ENCODE results near the gene CTSD.
"Not testable (repeated sequence)": the region's sequence is repeated elsewhere in the genome, so short reads cannot be mapped to it uniquely, and the experiment has no call there.

The CTSD gene

DNA sequence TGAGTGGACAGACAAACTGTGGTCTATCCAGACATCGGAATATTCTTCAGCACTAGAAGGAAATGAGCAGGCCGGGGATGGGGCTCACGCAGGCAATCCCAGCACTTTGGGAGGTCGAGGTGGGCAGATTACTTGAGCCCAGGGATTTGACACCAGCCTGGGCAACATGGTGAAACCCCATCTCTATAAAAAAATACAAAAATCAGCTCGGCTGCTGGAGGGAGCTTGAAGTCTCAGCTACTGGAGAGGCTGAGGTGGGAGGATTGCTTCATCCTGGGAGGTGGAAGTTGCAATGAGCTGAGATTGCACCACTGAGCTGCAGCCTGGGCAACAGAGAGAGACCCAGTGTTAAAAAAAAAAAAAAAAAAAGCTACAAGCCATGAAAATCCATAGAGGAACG lies 8.0 kb upstream of the CTSD start:
- Histone ChIP-seq H3K27ac (no peak overlapping the region), H3K4me2 (peak overlapping the region; percentile 63), H4K20me1 (no peaks in the 10 kb centered on the region), H3K9ac (no peak overlapping the region), H3K4me3 (no peak overlapping the region), H3K4me1 (peaks cover 36% of the 10 kb centered on the region), H3K9me3 (peaks cover 12% of the 10 kb centered on the region), H3K36me3 (no peaks in the 10 kb centered on the region), H3K27me3 (no peaks in the 10 kb centered on the region)
- TF ChIP-seq Cebpa-rat (IDR thresholded peaks at IDR 0.05), result no peak

DNA sequence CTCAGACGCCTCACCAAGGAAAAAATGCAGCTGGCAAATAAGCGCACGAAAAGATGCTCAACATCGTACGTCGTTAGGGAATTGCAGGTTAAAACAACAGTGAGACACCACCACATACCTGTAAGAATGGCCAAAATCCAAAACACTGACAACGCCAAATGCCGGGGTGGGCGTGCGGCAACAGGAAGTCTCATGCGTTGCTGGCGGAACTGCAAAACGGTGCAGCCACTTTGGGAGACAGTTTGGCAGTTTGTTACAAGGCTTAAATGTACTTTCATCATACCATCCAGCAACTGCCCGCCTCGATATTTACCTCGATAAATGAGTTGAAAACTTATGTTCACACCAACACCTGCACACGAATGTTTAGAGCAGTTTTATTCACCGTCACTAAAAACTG lies 7.5 kb upstream of the CTSD start:
- H3K4me2 ChIP-seq, result no peak overlapping the region
- H3K9me3 ChIP-seq, result peaks cover 8% of the 10 kb centered on the region
- peaks cover 36% of the 10 kb centered on the region for H3K4me1 ChIP-seq
- no peak overlapping the region for H3K4me3 ChIP-seq
- no peak for TF ChIP-seq Cebpa-rat (IDR thresholded peaks at IDR 0.05)
- no peaks in the 10 kb centered on the region for H3K27me3 ChIP-seq
- H3K9ac ChIP-seq, result no peak overlapping the region
- H4K20me1 ChIP-seq, result no peaks in the 10 kb centered on the region
- H3K27ac ChIP-seq, result no peak overlapping the region
- no peaks in the 10 kb centered on the region for H3K36me3 ChIP-seq

- Histone ChIP-seq H3K4me2 (no peak overlapping the region), H4K20me1 (no peaks in the 10 kb centered on the region), H3K4me1 (peaks cover 36% of the 10 kb centered on the region), H3K36me3 (no peaks in the 10 kb centered on the region), H3K9me3 (peaks cover 6% of the 10 kb centered on the region), H3K27me3 (no peaks in the 10 kb centered on the region), H3K27ac (no peak overlapping the region), H3K4me3 (no peak overlapping the region), H3K9ac (no peak overlapping the region)
- TF ChIP-seq Cebpa-rat (IDR thresholded peaks at IDR 0.05), result no peak
Observed at GRCh38 chr11:1770528-1770927, 6.8 kb upstream of the CTSD start.

DNA sequence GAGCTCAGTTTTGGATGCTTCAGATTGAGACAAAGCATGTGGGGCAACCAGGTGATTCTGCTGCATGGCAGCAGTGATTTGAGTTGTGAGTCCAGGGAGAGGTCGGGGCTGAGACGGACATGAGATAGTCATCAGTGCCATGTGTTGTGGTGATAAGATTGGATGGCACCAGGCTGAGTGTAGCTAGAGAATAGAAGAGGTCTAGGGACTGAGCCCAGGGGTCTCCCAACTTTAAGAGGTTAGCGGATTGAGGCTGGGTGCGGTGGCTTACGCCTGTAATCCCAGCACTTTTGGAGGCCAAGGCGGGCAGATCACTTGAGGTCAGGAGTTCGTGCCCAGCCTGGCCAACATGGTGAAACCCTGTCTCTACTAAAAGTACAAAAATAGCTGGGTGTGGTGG lies 6.3 kb upstream of the CTSD start:
- Histone ChIP-seq H3K4me3 (no peak overlapping the region), H3K9ac (no peak overlapping the region), H4K20me1 (no peaks in the 10 kb centered on the region), H3K27ac (no peak overlapping the region), H3K9me3 (peaks cover 5% of the 10 kb centered on the region), H3K27me3 (no peaks in the 10 kb centered on the region), H3K4me1 (peaks cover 36% of the 10 kb centered on the region), H3K36me3 (no peaks in the 10 kb centered on the region), H3K4me2 (no peak overlapping the region)
- TF ChIP-seq Cebpa-rat (IDR thresholded peaks at IDR 0.05), result no peak

GRCh38 chr11:1769304-1769936 lies 5.7 kb upstream of the CTSD start:
- not testable (repeated sequence) for H3K4me2 ChIP-seq, H3K9me3 ChIP-seq, H3K36me3 ChIP-seq, H4K20me1 ChIP-seq, H3K4me3 ChIP-seq, H3K27ac ChIP-seq, H3K27me3 ChIP-seq, H3K9ac ChIP-seq
- peaks cover 38% of the 10 kb centered on the region for H3K4me1 ChIP-seq

DNA sequence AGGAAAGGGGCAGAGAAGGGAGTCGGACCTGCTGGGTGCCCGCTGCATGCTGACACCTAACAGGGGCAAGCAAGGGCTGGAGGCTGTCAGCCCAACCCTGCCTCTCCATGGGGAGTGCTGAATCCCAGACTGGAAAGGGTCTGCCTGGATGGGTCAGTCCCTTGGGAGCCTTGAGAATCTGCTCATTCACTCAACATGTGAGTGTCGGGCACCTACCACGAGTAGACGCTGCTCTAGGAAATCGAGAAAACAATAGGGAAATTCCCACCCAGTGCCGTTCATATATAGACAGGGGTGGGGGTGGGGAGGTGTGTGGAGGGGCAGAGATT lies 4.4 kb upstream of the CTSD start:
- Histone ChIP-seq H3K36me3 (no peaks in the 10 kb centered on the region), H3K27me3 (no peaks in the 10 kb centered on the region), H3K4me2 (peak overlapping the region; percentile 51; the same call in 1 of the 2 replicates), H4K20me1 (peaks cover 2% of the 10 kb centered on the region), H3K4me3 (no peak overlapping the region), H3K9me3 (no peaks in the 10 kb centered on the region), H3K4me1 (peaks cover 37% of the 10 kb centered on the region), H3K27ac (no peak overlapping the region), H3K9ac (no peak overlapping the region)
- TF ChIP-seq Cebpa-rat (IDR thresholded peaks at IDR 0.05), result no peak

GRCh38 chr11:1767399-1768140 lies 3.8 kb upstream of the CTSD start:
- TF ChIP-seq Cebpa-rat (IDR thresholded peaks at IDR 0.05), result no peak
- H3K36me3 ChIP-seq, result no peaks in the 10 kb centered on the region
- peak overlapping the region; percentile 51 for H3K4me2 ChIP-seq

GRCh38 chr11:1766719-1767398 lies 3.1 kb upstream of the CTSD start:
- H3K4me1 ChIP-seq, result peaks cover 39% of the 10 kb centered on the region
- H4K20me1 ChIP-seq, result peaks cover 14% of the 10 kb centered on the region
- TF ChIP-seq Cebpa-rat (IDR thresholded peaks at IDR 0.05), result no peak
- H3K4me3 ChIP-seq, result no peak overlapping the region
- no peak overlapping the region for H3K9ac ChIP-seq
- H3K27ac ChIP-seq, result 0 out of 2 replicates have a peak overlapping the region, but pooled peaks have one; percentile 44
- peak overlapping the region; percentile 51 for H3K4me2 ChIP-seq
- H3K36me3 ChIP-seq, result no peaks in the 10 kb centered on the region
- no peaks in the 10 kb centered on the region for H3K9me3 ChIP-seq
- no peaks in the 10 kb centered on the region for H3K27me3 ChIP-seq

More at GRCh38 chr11:1767399-1768140, 3.8 kb upstream of the CTSD start:
- H3K9me3 ChIP-seq, result no peaks in the 10 kb centered on the region
- H4K20me1 ChIP-seq, result peaks cover 7% of the 10 kb centered on the region
- H3K9ac ChIP-seq, result peak overlapping the region; percentile 19
- H3K4me1 ChIP-seq, result peaks cover 39% of the 10 kb centered on the region
- peak overlapping the region; percentile 44; the same call in 1 of the 2 replicates for H3K27ac ChIP-seq
- no peak overlapping the region for H3K4me3 ChIP-seq
- no peaks in the 10 kb centered on the region for H3K27me3 ChIP-seq

- Histone ChIP-seq H3K9me3 (no peaks in the 10 kb centered on the region), H3K36me3 (peaks cover 6% of the 10 kb centered on the region), H3K9ac (no peak overlapping the region), H3K27ac (no peak overlapping the region), H3K27me3 (no peaks in the 10 kb centered on the region), H3K4me2 (no peak overlapping the region), H4K20me1 (peaks cover 22% of the 10 kb centered on the region), H3K4me3 (no peak overlapping the region), H3K4me1 (peaks cover 43% of the 10 kb centered on the region)
- TF ChIP-seq Cebpa-rat (IDR thresholded peaks at IDR 0.05), result no peak
Observed at GRCh38 chr11:1765871-1766718, 2.4 kb upstream of the CTSD start.

All from BLaER1 (cell line).